ENCODE data around the gene ADAMTS3.

DNA sequence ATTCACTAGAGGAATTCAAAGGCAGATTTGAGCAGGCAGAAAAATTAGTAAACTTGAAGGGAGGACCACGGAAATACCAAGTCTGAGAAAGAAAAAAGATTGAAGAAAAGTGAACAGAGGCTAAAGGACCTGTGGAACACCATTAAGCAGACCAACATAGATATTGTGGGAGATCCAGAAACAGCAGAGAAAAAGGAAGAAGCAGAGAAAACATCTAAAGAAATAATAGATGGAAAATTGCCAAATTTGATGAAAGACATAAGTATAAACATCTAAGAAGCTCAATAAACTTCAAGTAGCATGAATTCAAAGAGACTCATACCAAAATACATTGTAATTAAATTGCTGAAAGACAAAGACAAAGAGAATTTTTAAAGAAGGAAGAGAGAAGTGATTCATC lies 31.0 kb downstream of the ADAMTS3 start:
- TF ChIP-seq, protein P1, sequence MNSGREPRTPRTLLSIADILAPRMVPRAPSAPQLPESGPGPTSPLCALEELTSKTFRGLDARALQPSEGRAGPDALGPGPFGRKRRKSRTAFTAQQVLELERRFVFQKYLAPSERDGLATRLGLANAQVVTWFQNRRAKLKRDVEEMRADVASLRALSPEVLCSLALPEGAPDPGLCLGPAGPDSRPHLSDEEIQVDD (CRISPR knock-in tag; IDR thresholded peaks at IDR 0.05; ENCODE audit: borderline replicate concordance) = no peak
- TF ChIP-seq MAZ (IDR thresholded peaks at IDR 0.05; ENCODE audit: borderline replicate concordance, low read depth, low read length) = no peak
- no peak for TF ChIP-seq MAZ (CRISPR knock-in tag; IDR thresholded peaks at IDR 0.05; ENCODE audit: low read depth)
- no peak for TF ChIP-seq POLR2AphosphoS5 (IDR thresholded peaks at IDR 0.05; ENCODE audit: low read depth, low read length)
- TF ChIP-seq FOSL1 (CRISPR knock-in tag; IDR thresholded peaks at IDR 0.05; ENCODE audit: borderline replicate concordance) = no peak
- no peak for TF ChIP-seq IRF2 (CRISPR knock-in tag; IDR thresholded peaks at IDR 0.05)
- no peak for TF ChIP-seq REST (IDR thresholded peaks at IDR 0.05; ENCODE audit: borderline replicate concordance in 1 of 2, low read depth in 1 of 2, low read length in 2 of 2)
- no peak for TF ChIP-seq HIVEP1 (CRISPR knock-in tag; IDR thresholded peaks at IDR 0.05)
- no peak for TF ChIP-seq TGIF2 (CRISPR knock-in tag; IDR thresholded peaks at IDR 0.05)
- TF ChIP-seq MED8 (CRISPR knock-in tag; IDR thresholded peaks at IDR 0.05; ENCODE audit: insufficient replicate concordance) = no peak
- TF ChIP-seq CTCF (CRISPR knock-in tag; IDR thresholded peaks at IDR 0.05) = no peak

All from HepG2 (cell line).